Gastrocnemius medialis (tissue), 4 donors: ENCODE data around the gene NPHP1. TPM values are rescaled to one million over a fixed set of nuclear protein-coding genes. Genes with fewer than 3 reads are reported as not detected.
"Not testable (repeated sequence)": the region's sequence is repeated elsewhere in the genome, so short reads cannot be mapped to it uniquely, and the experiment has no call there.

Source experiments
- ATAC-seq, 2 donors: fragments of 150-250 bp; one replicate each; pipeline ENCODE4 v1.9.1; 2016
- DNase-seq, 2 donors: peaks; one replicate each; pipeline ENCODE4 v3.0.0-alpha.2; 2019
- H3K27ac ChIP-seq, 4 donors: fragments of 200-600 bp; sonication (generic); 1 replicate in 1 of 4; 2 replicates in 3 of 4; pipeline ENCODE4 v1.5.1; 2016 to 2018; ENCODE audit warnings: mild to moderate bottlenecking in 2 of 4, moderate library complexity in 1 of 4
- H3K27me3 ChIP-seq, 3 donors: fragments of 200-600 bp; sonication (generic) in 2 of 3; 1 replicate in 1 of 3; 2 replicates in 2 of 3; pipeline versions ENCODE4 v1.5.1 to v1.6.0; 2016 to 2019; ENCODE audit warnings: mild to moderate bottlenecking in 1 of 3, moderate library complexity in 1 of 3
- H3K36me3 ChIP-seq, 2 donors: fragments of 200-600 bp; sonication (generic) in 1 of 2; one replicate each; pipeline ENCODE4 v1.5.1; 2017 to 2018
- H3K4me1 ChIP-seq, 2 donors: fragments of 200-600 bp; sonication (generic) in 1 of 2; one replicate each; pipeline ENCODE4 v1.5.1; 2016 to 2017; ENCODE audit warnings: mild to moderate bottlenecking in 2 of 2
- H3K4me3 ChIP-seq, 4 donors: fragments of 200-600 bp; sonication (generic) in 3 of 4; 1 replicate in 1 of 4; 2 replicates in 3 of 4; pipeline ENCODE4 v1.5.1; 2016 to 2019; ENCODE audit warnings: mild to moderate bottlenecking in 2 of 4
- H3K9me3 ChIP-seq, 3 donors: fragments of 200-600 bp; sonication (generic) in 2 of 3; 1 replicate in 1 of 3; 2 replicates in 2 of 3; pipeline ENCODE4 v1.5.1; 2016 to 2019
- POLR2A ChIP-seq, 2 donors: fragments of 450-650 bp; IDR thresholded peaks; one replicate each; pipeline ENCODE4 v1.6.1; 2017; ENCODE audit warnings: antibody characterized with exemption in 2 of 2, mild to moderate bottlenecking in 2 of 2, moderate library complexity in 2 of 2
- in situ Hi-C, 4 donors: fragments of 200-750 bp; cut with MboI; loops; one replicate each; pipeline versions ENCODE4 v1.15.0 to v1.8.0; 2017; ENCODE audit warnings: low sequenced_read_pairs in 4 of 4
- intact Hi-C: fragments of 100-400 bp; cut with DNase I; formaldehyde crosslinking; loops from one replicate; pipeline ENCODE4 v1.15.1; 2023; ENCODE audit warnings: low total_unique reads
- total RNA-seq, 4 donors: library from RNA; depleted of rRNA; stranded (reverse); fragments of >200 nt; gene quantifications; one replicate each; pipeline versions ENCODE4 v1.1.0 to v1.2.3, GENCODE V29; 2016
- TF ChIP-seq, protein P1 (sequence below), 5 experiments: fragments of 450-650 bp in 3 of 5; fragments of 200-600 bp in 2 of 5; sonication (generic) in 2 of 5; IDR thresholded peaks in 4 of 5; conservative IDR thresholded peaks in 1 of 5; 1 replicate in 4 of 5; 2 replicates in 1 of 5; pipeline ENCODE4 v1.5.1; 2016 to 2019; ENCODE audit warnings: antibody characterized with exemption in 5 of 5, mild to moderate bottlenecking in 3 of 5, moderate library complexity in 3 of 5

Gene NPHP1
- total RNA-seq, 4 donors from 2014 or later, result 3.8 to 10.3 (median 4.6) TPM

GRCh38 chr2:110115291-110116032, 89.4 kb downstream of the NPHP1 start, which contains the start of gene MALL:
Gene MALL, minus strand, starts transcription at chr2:110115822. Its CDS starts 30 bp downstream, at chr2:110115792.
- Histone ChIP-seq H3K4me1 (peaks cover 5 to 12% of the 10 kb centered on the region in 2 donors), H3K27me3 (peaks cover 26 to 45% (median 36%) of the 10 kb centered on the region in 3 donors), H3K9me3 (no peaks in the 10 kb centered on the region), H3K27ac (peak within 1 kb of the TSS in 3 of 4 donors; percentile 41 to 62 (median 51)), H3K4me3 (peak within 1 kb of the TSS; percentile 42 to 55 (median 50)), H3K36me3 (no peaks in the 10 kb centered on the region)
- in situ Hi-C loops (no loop called here), intact Hi-C loops (loop anchor here (5.0 kb wide), 1 partner anchor 42 kb away; no protein-coding TSS in a partner anchor)
- TF ChIP-seq, protein P1, sequence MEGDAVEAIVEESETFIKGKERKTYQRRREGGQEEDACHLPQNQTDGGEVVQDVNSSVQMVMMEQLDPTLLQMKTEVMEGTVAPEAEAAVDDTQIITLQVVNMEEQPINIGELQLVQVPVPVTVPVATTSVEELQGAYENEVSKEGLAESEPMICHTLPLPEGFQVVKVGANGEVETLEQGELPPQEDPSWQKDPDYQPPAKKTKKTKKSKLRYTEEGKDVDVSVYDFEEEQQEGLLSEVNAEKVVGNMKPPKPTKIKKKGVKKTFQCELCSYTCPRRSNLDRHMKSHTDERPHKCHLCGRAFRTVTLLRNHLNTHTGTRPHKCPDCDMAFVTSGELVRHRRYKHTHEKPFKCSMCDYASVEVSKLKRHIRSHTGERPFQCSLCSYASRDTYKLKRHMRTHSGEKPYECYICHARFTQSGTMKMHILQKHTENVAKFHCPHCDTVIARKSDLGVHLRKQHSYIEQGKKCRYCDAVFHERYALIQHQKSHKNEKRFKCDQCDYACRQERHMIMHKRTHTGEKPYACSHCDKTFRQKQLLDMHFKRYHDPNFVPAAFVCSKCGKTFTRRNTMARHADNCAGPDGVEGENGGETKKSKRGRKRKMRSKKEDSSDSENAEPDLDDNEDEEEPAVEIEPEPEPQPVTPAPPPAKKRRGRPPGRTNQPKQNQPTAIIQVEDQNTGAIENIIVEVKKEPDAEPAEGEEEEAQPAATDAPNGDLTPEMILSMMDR (IDR thresholded peaks at IDR 0.05 in 4 of 5, conservative IDR thresholded peaks at IDR 0.05 in 1 of 5), result no peak
- no peak for TF ChIP-seq POLR2A (IDR thresholded peaks at IDR 0.05)
- ATAC-seq (peak; percentile 36 to 44), DNase-seq (no peak)

DNA sequence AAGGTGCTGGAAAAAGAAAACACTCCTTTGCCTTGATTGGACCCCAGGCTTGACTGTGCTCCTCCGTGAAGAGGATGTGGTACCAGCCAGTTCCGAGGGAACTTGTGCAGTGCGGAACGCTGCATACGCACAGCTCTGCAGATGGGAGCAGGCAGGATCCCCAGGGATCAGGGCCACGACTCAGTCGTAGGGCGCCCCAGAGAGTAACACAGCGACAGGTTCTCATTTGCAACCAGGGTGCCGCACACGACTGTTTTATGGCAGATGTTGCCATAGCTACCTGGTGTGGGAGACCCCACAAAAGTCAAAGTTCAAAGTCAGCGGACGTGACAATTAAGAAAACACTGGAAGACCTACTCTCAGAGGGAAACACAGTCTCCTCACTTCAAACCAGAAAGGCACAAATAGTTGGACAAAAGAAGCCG, 90.0 kb downstream of the NPHP1 start:
- TF ChIP-seq, protein P1 (IDR thresholded peaks at IDR 0.05 in 4 of 5, conservative IDR thresholded peaks at IDR 0.05 in 1 of 5), result no peak
- no peak for TF ChIP-seq POLR2A (IDR thresholded peaks at IDR 0.05)
- H3K4me1 ChIP-seq, result peaks cover 0 to 12% of the 10 kb centered on the region in 2 donors
- peak overlapping the region; percentile 42 to 55 (median 50) for H3K4me3 ChIP-seq
- no peaks in the 10 kb centered on the region for H3K36me3 ChIP-seq
- intact Hi-C loops (loop anchor here (5.0 kb wide), 1 partner anchor 42 kb away; no protein-coding TSS in a partner anchor), in situ Hi-C loops (no loop called here)
- peak overlapping the region in 3 of 4 donors; percentile 41 to 62 (median 51) for H3K27ac ChIP-seq
- no peak for ATAC-seq
- H3K9me3 ChIP-seq, result no peaks in the 10 kb centered on the region
- DNase-seq, result no peak
- H3K27me3 ChIP-seq, result peaks cover 26 to 45% (median 36%) of the 10 kb centered on the region in 3 donors

DNA sequence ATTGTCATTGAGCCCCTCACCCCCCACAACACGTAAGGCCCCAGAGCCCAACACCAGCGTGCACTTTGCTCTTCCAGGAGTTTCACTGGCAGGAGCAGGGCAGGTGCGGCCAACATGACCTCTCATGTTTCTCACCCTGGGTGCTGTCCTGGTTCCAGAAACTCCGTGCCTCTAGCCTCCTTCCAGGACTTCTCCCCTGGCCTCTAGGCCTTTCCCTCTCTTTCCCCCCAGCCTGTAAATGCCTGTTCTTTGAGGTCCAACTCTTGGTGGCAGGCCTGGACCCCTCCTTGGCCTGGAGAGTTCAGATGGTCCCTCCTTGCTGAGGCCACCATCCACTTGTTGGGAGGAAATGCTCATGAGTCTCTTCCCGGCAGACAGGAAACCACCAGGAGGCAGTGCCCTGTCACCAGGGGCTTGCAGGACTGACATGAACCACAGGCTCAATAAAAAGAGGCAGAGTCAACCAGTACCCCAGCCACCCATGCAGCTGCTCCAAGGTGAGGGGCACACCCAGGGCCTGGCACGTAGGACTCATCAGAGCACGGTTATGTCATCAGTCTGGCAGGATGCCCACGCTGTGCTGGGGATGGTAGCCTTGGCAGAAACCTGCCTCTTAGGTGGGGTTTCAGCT, 90.7 kb downstream of the NPHP1 start:
- peak overlapping the region in 1 of 4 donors; percentile 54 for H3K4me3 ChIP-seq
- ATAC-seq (no peak), DNase-seq (no peak)
- intact Hi-C loops, result no loop called here
- H3K27ac ChIP-seq, result peak overlapping the region in 3 of 4 donors; percentile 24 to 51 (median 44)
- H3K9me3 ChIP-seq, result no peaks in the 10 kb centered on the region
- no peaks in the 10 kb centered on the region for H3K36me3 ChIP-seq
- H3K4me1 ChIP-seq, result peaks cover 0 to 12% of the 10 kb centered on the region in 2 donors
- H3K27me3 ChIP-seq, result peaks cover 26 to 45% (median 36%) of the 10 kb centered on the region in 3 donors
- no peak for TF ChIP-seq POLR2A (IDR thresholded peaks at IDR 0.05)
- TF ChIP-seq, protein P1 (IDR thresholded peaks at IDR 0.05 in 4 of 5, conservative IDR thresholded peaks at IDR 0.05 in 1 of 5), result peak in 1 of 5 experiments; percentile 23
- in situ Hi-C loops, result no loop called here

DNA sequence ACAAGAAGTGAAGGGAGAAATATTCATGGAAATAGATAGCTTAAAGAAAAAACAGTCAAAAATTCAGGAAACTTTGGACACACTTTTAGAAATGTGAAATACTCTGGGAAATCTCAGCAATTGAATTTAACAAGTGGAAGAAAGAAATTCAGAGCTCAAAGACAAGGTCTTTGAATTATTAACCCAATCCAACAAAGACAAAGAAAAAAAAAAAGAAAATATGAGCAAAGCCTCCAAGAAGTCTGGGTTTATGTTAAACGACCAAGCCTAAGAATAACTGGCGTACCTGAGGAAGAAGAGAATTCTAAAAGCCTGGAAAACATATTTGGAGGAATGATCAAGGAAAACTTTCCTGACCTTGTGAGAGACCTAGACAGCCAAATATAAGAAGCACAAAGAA, 96.5 kb downstream of the NPHP1 start:
- H3K4me3 ChIP-seq, in situ Hi-C loops, H3K36me3 ChIP-seq, ATAC-seq, H3K9me3 ChIP-seq, H3K27ac ChIP-seq, DNase-seq, H3K27me3 ChIP-seq, intact Hi-C loops, H3K4me1 ChIP-seq: not testable (repeated sequence)
